Measurements from ENCODE around the gene PTPN2.

Gene PTPN2

GRCh38 chr18:12838178-12838634, 45.8 kb downstream of the PTPN2 start:
- H3K27me3 Mint-ChIP-seq: no peaks in the 10 kb centered on the region
- ATAC-seq (no peak), DNase-seq (peak; percentile 13)
- H3K4me1 Mint-ChIP-seq: peaks cover 53% of the 10 kb centered on the region
- H3K9me3 Mint-ChIP-seq: no peaks in the 10 kb centered on the region
- H3K4me3 Mint-ChIP-seq: peak overlapping the region; percentile 38
- H3K27ac Mint-ChIP-seq: peak overlapping the region; percentile 89
- peaks cover 28% of the 10 kb centered on the region for H3K36me3 Mint-ChIP-seq (ENCODE audit: low read depth)

GRCh38 chr18:12837747-12838146, 46.3 kb downstream of the PTPN2 start:
- H3K4me1 Mint-ChIP-seq: peaks cover 50% of the 10 kb centered on the region
- H3K36me3 Mint-ChIP-seq (ENCODE audit: low read depth): peaks cover 31% of the 10 kb centered on the region
- peak overlapping the region; percentile 89 for H3K27ac Mint-ChIP-seq
- H3K4me3 Mint-ChIP-seq: no peak overlapping the region
- no peak for ATAC-seq
- no peaks in the 10 kb centered on the region for H3K27me3 Mint-ChIP-seq
- no peaks in the 10 kb centered on the region for H3K9me3 Mint-ChIP-seq
- no peak for DNase-seq

GRCh38 chr18:12836551-12836950, 47.5 kb downstream of the PTPN2 start:
- Mint-ChIP-seq H3K27me3 (no peaks in the 10 kb centered on the region), H3K36me3 (ENCODE audit: low read depth) (peaks cover 31% of the 10 kb centered on the region), H3K9me3 (no peaks in the 10 kb centered on the region), H3K4me3 (no peak overlapping the region), H3K4me1 (peaks cover 41% of the 10 kb centered on the region), H3K27ac (no peak overlapping the region)
- ATAC-seq (no peak), DNase-seq (no peak)

- H3K9me3 Mint-ChIP-seq: no peaks in the 10 kb centered on the region
- no peak for DNase-seq
- H3K4me3 Mint-ChIP-seq: no peak overlapping the region
- H3K27me3 Mint-ChIP-seq: no peaks in the 10 kb centered on the region
- peak overlapping the region; percentile 65 for H3K27ac Mint-ChIP-seq
- H3K36me3 Mint-ChIP-seq (ENCODE audit: low read depth): peaks cover 57% of the 10 kb centered on the region
- ATAC-seq: no peak
- peaks cover 21% of the 10 kb centered on the region for H3K4me1 Mint-ChIP-seq
Measured at GRCh38 chr18:12828116-12829051, 55.7 kb downstream of the PTPN2 start.

- no peak overlapping the region for H3K27ac Mint-ChIP-seq
- H3K4me3 Mint-ChIP-seq: no peak overlapping the region
- H3K27me3 Mint-ChIP-seq: no peaks in the 10 kb centered on the region
- no peaks in the 10 kb centered on the region for H3K9me3 Mint-ChIP-seq
- peaks cover 51% of the 10 kb centered on the region for H3K36me3 Mint-ChIP-seq (ENCODE audit: low read depth)
- ATAC-seq: no peak
- peaks cover 21% of the 10 kb centered on the region for H3K4me1 Mint-ChIP-seq
- no peak for DNase-seq
Measured at GRCh38 chr18:12827588-12827987, 56.4 kb downstream of the PTPN2 start.

GRCh38 chr18:12825230-12825629, 58.8 kb downstream of the PTPN2 start:
- Mint-ChIP-seq H3K4me3 (no peak overlapping the region), H3K27me3 (no peaks in the 10 kb centered on the region), H3K9me3 (no peaks in the 10 kb centered on the region), H3K27ac (no peak overlapping the region), H3K36me3 (ENCODE audit: low read depth) (peaks cover 42% of the 10 kb centered on the region), H3K4me1 (peaks cover 23% of the 10 kb centered on the region)
- no peak for ATAC-seq
- DNase-seq: no peak

- Mint-ChIP-seq H3K4me3 (no peak overlapping the region), H3K27ac (no peak overlapping the region), H3K36me3 (ENCODE audit: low read depth) (peaks cover 31% of the 10 kb centered on the region), H3K27me3 (no peaks in the 10 kb centered on the region), H3K9me3 (no peaks in the 10 kb centered on the region), H3K4me1 (peaks cover 28% of the 10 kb centered on the region)
- ATAC-seq: no peak
- DNase-seq: no peak
Measured at GRCh38 chr18:12823892-12824291, 60.1 kb downstream of the PTPN2 start.

- peaks cover 33% of the 10 kb centered on the region for H3K36me3 Mint-ChIP-seq (ENCODE audit: low read depth)
Measured at GRCh38 chr18:12821408-12821807, 62.6 kb downstream of the PTPN2 start.

GRCh38 chr18:12820506-12820905, 63.5 kb downstream of the PTPN2 start:
- Mint-ChIP-seq H3K27me3 (no peaks in the 10 kb centered on the region), H3K9me3 (no peaks in the 10 kb centered on the region), H3K4me1 (peaks cover 18% of the 10 kb centered on the region), H3K27ac (no peak overlapping the region), H3K4me3 (no peak overlapping the region), H3K36me3 (ENCODE audit: low read depth) (peaks cover 38% of the 10 kb centered on the region)
- DNase-seq (no peak), ATAC-seq (no peak)

More at GRCh38 chr18:12821408-12821807, 62.6 kb downstream of the PTPN2 start:
- H3K9me3 Mint-ChIP-seq: no peaks in the 10 kb centered on the region
- DNase-seq (no peak), ATAC-seq (no peak)
- H3K27me3 Mint-ChIP-seq: no peaks in the 10 kb centered on the region
- no peak overlapping the region for H3K4me3 Mint-ChIP-seq
- no peak overlapping the region for H3K27ac Mint-ChIP-seq
- peaks cover 18% of the 10 kb centered on the region for H3K4me1 Mint-ChIP-seq

GRCh38 chr18:12819841-12820240, 64.2 kb downstream of the PTPN2 start:
- Mint-ChIP-seq H3K4me3 (no peak overlapping the region), H3K4me1 (peaks cover 18% of the 10 kb centered on the region), H3K27me3 (no peaks in the 10 kb centered on the region), H3K9me3 (no peaks in the 10 kb centered on the region), H3K27ac (no peak overlapping the region), H3K36me3 (ENCODE audit: low read depth) (peaks cover 31% of the 10 kb centered on the region)
- no peak for DNase-seq
- no peak for ATAC-seq

GRCh38 chr18:12819322-12819721, 64.7 kb downstream of the PTPN2 start:
- Mint-ChIP-seq H3K27ac (no peak overlapping the region), H3K4me3 (no peak overlapping the region), H3K36me3 (ENCODE audit: low read depth) (peaks cover 34% of the 10 kb centered on the region), H3K27me3 (no peaks in the 10 kb centered on the region), H3K4me1 (peaks cover 16% of the 10 kb centered on the region), H3K9me3 (no peaks in the 10 kb centered on the region)
- no peak for DNase-seq
- ATAC-seq: peak; percentile 79

GRCh38 chr18:12818243-12818642, 65.8 kb downstream of the PTPN2 start:
- Mint-ChIP-seq H3K27ac (no peak overlapping the region), H3K4me1 (peaks cover 10% of the 10 kb centered on the region), H3K27me3 (no peaks in the 10 kb centered on the region), H3K4me3 (no peak overlapping the region), H3K36me3 (ENCODE audit: low read depth) (peaks cover 37% of the 10 kb centered on the region), H3K9me3 (no peaks in the 10 kb centered on the region)
- no peak for ATAC-seq
- no peak for DNase-seq

GRCh38 chr18:12816451-12816850, 67.6 kb downstream of the PTPN2 start:
- Mint-ChIP-seq H3K27me3 (no peaks in the 10 kb centered on the region), H3K4me3 (no peak overlapping the region), H3K4me1 (peaks cover 10% of the 10 kb centered on the region), H3K36me3 (ENCODE audit: low read depth) (peaks cover 40% of the 10 kb centered on the region), H3K27ac (no peak overlapping the region), H3K9me3 (no peaks in the 10 kb centered on the region)
- DNase-seq (no peak), ATAC-seq (no peak)

- H3K4me3 Mint-ChIP-seq: no peak overlapping the region
- ATAC-seq (peak; percentile 75), DNase-seq (no peak)
- peaks cover 63% of the 10 kb centered on the region for H3K36me3 Mint-ChIP-seq (ENCODE audit: low read depth)
- H3K27me3 Mint-ChIP-seq: no peaks in the 10 kb centered on the region
- no peak overlapping the region for H3K27ac Mint-ChIP-seq
- H3K4me1 Mint-ChIP-seq: no peaks in the 10 kb centered on the region
- H3K9me3 Mint-ChIP-seq: peaks cover 5% of the 10 kb centered on the region
Measured at GRCh38 chr18:12811191-12811950, 72.7 kb downstream of the PTPN2 start.

Data from activated naive CD8-positive, alpha-beta T cell treated with anti-CD3 and anti-CD28 coated beads, Interleukin-2, amount 50 U/mL, for 24 hours (primary cell).